ENCODE results near the gene COBLL1.

The COBLL1 gene

GRCh38 chr2:164803776-164804466, 37.7 kb downstream of the COBLL1 start:
- TF ChIP-seq CTCF (IDR thresholded peaks at IDR 0.05; ENCODE audit: low read depth, low read length): no peak
- no peak for DNase-seq (ENCODE audit: low read depth, low spot score)
- H3K4me3 ChIP-seq (ENCODE audit: low read depth, low read length): no peak overlapping the region
- in situ Hi-C loops (cut with HindIII; ENCODE audit: low sequenced_read_pairs): no loop called here

- in situ Hi-C loops (cut with HindIII; ENCODE audit: low sequenced_read_pairs): no loop called here
Measured at GRCh38 chr2:164802095-164802707, 39.4 kb downstream of the COBLL1 start.

GRCh38 chr2:164800572-164800971, 41.1 kb downstream of the COBLL1 start:
- TF ChIP-seq CTCF (IDR thresholded peaks at IDR 0.05; ENCODE audit: low read depth, low read length): no peak
- no peak for DNase-seq (ENCODE audit: low read depth, low spot score)
- no peak overlapping the region for H3K4me3 ChIP-seq (ENCODE audit: low read depth, low read length)
- in situ Hi-C loops (cut with HindIII; ENCODE audit: low sequenced_read_pairs): no loop called here

More at GRCh38 chr2:164802095-164802707, 39.4 kb downstream of the COBLL1 start:
- no peak overlapping the region for H3K4me3 ChIP-seq (ENCODE audit: low read depth, low read length)
- DNase-seq (ENCODE audit: low read depth, low spot score): no peak
- no peak for TF ChIP-seq CTCF (IDR thresholded peaks at IDR 0.05; ENCODE audit: low read depth, low read length)

GRCh38 chr2:164797627-164798026, 44.0 kb downstream of the COBLL1 start:
- no peak overlapping the region for H3K4me3 ChIP-seq (ENCODE audit: low read depth, low read length)
- TF ChIP-seq CTCF (IDR thresholded peaks at IDR 0.05; ENCODE audit: low read depth, low read length): no peak
- in situ Hi-C loops (cut with HindIII; ENCODE audit: low sequenced_read_pairs): no loop called here
- no peak for DNase-seq (ENCODE audit: low read depth, low spot score)

GRCh38 chr2:164796999-164797398, 44.6 kb downstream of the COBLL1 start:
- DNase-seq (ENCODE audit: low read depth, low spot score): no peak
- TF ChIP-seq CTCF (IDR thresholded peaks at IDR 0.05; ENCODE audit: low read depth, low read length): no peak
- H3K4me3 ChIP-seq (ENCODE audit: low read depth, low read length): no peak overlapping the region
- in situ Hi-C loops (cut with HindIII; ENCODE audit: low sequenced_read_pairs): no loop called here

GRCh38 chr2:164794432-164795231, 47.0 kb downstream of the COBLL1 start:
- DNase-seq (ENCODE audit: low read depth, low spot score): no peak
- no peak overlapping the region for H3K4me3 ChIP-seq (ENCODE audit: low read depth, low read length)

More at GRCh38 chr2:164794432-164795231, 47.0 kb downstream of the COBLL1 start:
- in situ Hi-C loops (cut with HindIII; ENCODE audit: low sequenced_read_pairs): no loop called here
- no peak for TF ChIP-seq CTCF (IDR thresholded peaks at IDR 0.05; ENCODE audit: low read depth, low read length)
